Neural progenitor cell (in vitro differentiated cells): Measurements from ENCODE around the gene GOLGA7B.

Experiments used
- EZH2 ChIP-seq: fragments of 200-600 bp; sonication (generic); IDR thresholded peaks from 2 replicates; pipeline ENCODE4 v1.6.1; 2017; ENCODE audit warnings: antibody characterized with exemption, mild to moderate bottlenecking, moderate library complexity
- TF ChIP-seq, protein P1 (sequence below): fragments of 200-600 bp; sonication (generic); IDR thresholded peaks from 2 replicates; pipeline ENCODE4 v1.5.1; 2017; ENCODE audit warnings: antibody characterized with exemption, mild to moderate bottlenecking

- TF ChIP-seq, protein P1, sequence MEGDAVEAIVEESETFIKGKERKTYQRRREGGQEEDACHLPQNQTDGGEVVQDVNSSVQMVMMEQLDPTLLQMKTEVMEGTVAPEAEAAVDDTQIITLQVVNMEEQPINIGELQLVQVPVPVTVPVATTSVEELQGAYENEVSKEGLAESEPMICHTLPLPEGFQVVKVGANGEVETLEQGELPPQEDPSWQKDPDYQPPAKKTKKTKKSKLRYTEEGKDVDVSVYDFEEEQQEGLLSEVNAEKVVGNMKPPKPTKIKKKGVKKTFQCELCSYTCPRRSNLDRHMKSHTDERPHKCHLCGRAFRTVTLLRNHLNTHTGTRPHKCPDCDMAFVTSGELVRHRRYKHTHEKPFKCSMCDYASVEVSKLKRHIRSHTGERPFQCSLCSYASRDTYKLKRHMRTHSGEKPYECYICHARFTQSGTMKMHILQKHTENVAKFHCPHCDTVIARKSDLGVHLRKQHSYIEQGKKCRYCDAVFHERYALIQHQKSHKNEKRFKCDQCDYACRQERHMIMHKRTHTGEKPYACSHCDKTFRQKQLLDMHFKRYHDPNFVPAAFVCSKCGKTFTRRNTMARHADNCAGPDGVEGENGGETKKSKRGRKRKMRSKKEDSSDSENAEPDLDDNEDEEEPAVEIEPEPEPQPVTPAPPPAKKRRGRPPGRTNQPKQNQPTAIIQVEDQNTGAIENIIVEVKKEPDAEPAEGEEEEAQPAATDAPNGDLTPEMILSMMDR: no peak
- no peak for TF ChIP-seq EZH2
Observed at GRCh38 chr10:97879241-97879640, 29.6 kb downstream of the GOLGA7B start.
